K562 (cell line): Measurements from ENCODE around the gene TERB1. TPM values are rescaled to one million over a fixed set of nuclear protein-coding genes. Genes with fewer than 3 reads are reported as not detected.

Source experiments
- BCOR ChIP-seq: fragments of 450-650 bp; IDR thresholded peaks from 2 replicates; pipeline ENCODE4 v1.6.1; 2016
- DMBX1 ChIP-seq: fragments of 250-450 bp; sonication (Bioruptor Pico); IDR thresholded peaks from 2 replicates; pipeline ENCODE4 v1.8.0; 2022; ENCODE audit warnings: inconsistent platforms, mild to moderate bottlenecking, moderate library complexity, borderline replicate concordance
- DNMT1 ChIP-seq: fragments of 450-650 bp; IDR thresholded peaks from 2 replicates; pipeline ENCODE4 v1.6.1; 2016; ENCODE audit warnings: antibody characterized with exemption, mild to moderate bottlenecking
- EP300 ChIP-seq: IDR thresholded peaks from 2 replicates; pipeline ENCODE4 v1.6.1; 2012; ENCODE audit warnings: low read length, improper control_type of control experiment
- ESRRB ChIP-seq: fragments of 250-450 bp; sonication (Bioruptor Pico); IDR thresholded peaks from 2 replicates; pipeline ENCODE4 v1.5.0; 2020; ENCODE audit warnings: mild to moderate bottlenecking, moderate library complexity, borderline replicate concordance
- FOXA1 ChIP-seq: fragments of 450-650 bp; IDR thresholded peaks from 2 replicates; pipeline ENCODE4 v1.6.1; 2016; ENCODE audit warnings: mild to moderate bottlenecking, borderline replicate concordance
- HEY1 ChIP-seq: fragments of 250-450 bp; sonication (Bioruptor Pico); IDR thresholded peaks from 2 replicates; pipeline ENCODE4 v1.5.0; 2020; ENCODE audit warnings: mild to moderate bottlenecking, moderate library complexity, borderline replicate concordance
- KDM1A ChIP-seq, 2 experiments: fragments of 450-650 bp; IDR thresholded peaks; 2 replicates each; pipeline ENCODE4 v1.6.1; 2016; ENCODE audit warnings: mild to moderate bottlenecking in 2 of 2
- PPARD ChIP-seq: fragments of 250-450 bp; sonication (Bioruptor Pico); IDR thresholded peaks from 2 replicates; pipeline ENCODE4 v1.8.0; 2022; ENCODE audit warnings: inconsistent platforms, mild to moderate bottlenecking, moderate library complexity
- SNRNP70 ChIP-seq: fragments of 200-400 bp; formaldehyde crosslinking; optimal IDR thresholded peaks from 2 replicates; pipeline ENCODE3; 2017; ENCODE audit warnings: low read depth, low read length
- U2AF1 ChIP-seq: fragments of 200-400 bp; formaldehyde crosslinking; optimal IDR thresholded peaks from 2 replicates; pipeline ENCODE3; 2017; ENCODE audit warnings: mild to moderate bottlenecking, low read depth, low read length, moderate library complexity
- ZNF41 ChIP-seq: fragments of 250-450 bp; sonication (Bioruptor Pico); conservative IDR thresholded peaks from 2 replicates; pipeline ENCODE4 v1.4.0; 2020; ENCODE audit warnings: mild to moderate bottlenecking
- ZNF436 ChIP-seq: fragments of 250-450, 450-650 bp; sonication (Bioruptor Pico); formaldehyde crosslinking; IDR thresholded peaks from 2 replicates; pipeline ENCODE4 v1.7.0; 2020; ENCODE audit warnings: mild to moderate bottlenecking
- polyA plus RNA-seq, 8 experiments: library from polyadenylated mRNA; depleted of rRNA in 4 of 8; stranded (reverse) in 5 of 8; unstranded in 3 of 8; fragments of >200 nt; fragmentation: Nextera tagmentation in 2 of 8; fragmentation: Illumina TruSeq in 1 of 8; extraction: Ambion mirVana in 2 of 8; extraction: Trizol in 1 of 8; gene quantifications; 2 replicates each; pipeline versions ENCODE4 v1.2.1 to v1.2.3, GENCODE V29; 2011 to 2014; ENCODE audit warnings: inconsistent platforms in 1 of 8, missing spikeins in 1 of 8
- total RNA-seq, 7 experiments: library from RNA; depleted of rRNA in 6 of 7; stranded (reverse); fragments of >200 nt in 6 of 7; fragmentation: Illumina TruSeq in 2 of 7; extraction: Trizol in 2 of 7; gene quantifications; 2 replicates each; pipeline versions ENCODE4 v1.2.1 to v1.2.3, GENCODE V29; 2011 to 2021; ENCODE audit warnings: low replicate concordance in 1 of 7
- TF ChIP-seq, protein P1 (sequence below): fragments of 450-650 bp; formaldehyde crosslinking; IDR thresholded peaks from 2 replicates; pipeline ENCODE4 v1.4.0; 2020; ENCODE audit warnings: mild to moderate bottlenecking, moderate library complexity
- TF ChIP-seq, protein P2 (sequence below): IDR thresholded peaks from 3 replicates; pipeline ENCODE4 v1.6.1; 2011; ENCODE audit warnings: borderline replicate concordance, mild to moderate bottlenecking; ENCODE audit not compliant: insufficient read length, insufficient read depth

TERB1 gene
- total and polyA plus RNA-seq, 9 of the 15 experiments (the other 6 are each of a cell fraction or from before 2014, with no cell fraction given), result not detected

DNA sequence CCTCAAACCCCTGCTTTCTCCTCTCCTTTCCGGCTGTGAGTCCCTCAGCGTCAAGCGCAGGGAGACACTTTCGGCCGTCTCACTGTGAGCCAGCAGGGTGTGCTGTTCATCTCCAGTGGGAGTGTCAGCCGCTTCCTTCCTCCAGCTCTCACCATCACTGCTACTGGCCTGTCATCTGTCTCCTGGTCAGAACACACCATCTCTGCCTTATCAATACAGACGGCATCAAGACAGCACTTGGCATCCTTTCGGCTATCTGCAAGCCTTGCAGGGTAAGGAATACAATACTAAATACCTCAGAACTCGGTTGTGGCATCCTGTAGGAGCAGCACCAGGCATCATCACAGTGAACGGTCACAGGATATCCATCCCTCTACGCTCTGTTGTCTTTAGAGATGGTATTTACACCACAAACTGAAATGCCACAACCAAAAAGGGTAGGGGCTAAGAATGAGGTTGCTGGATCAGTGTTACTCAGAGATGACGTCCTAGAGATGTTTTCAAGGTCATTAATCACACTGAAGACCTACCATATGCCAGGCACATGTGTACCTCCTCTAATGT is 84.2 kb downstream of the TERB1 start (continued):
- TF ChIP-seq, protein P1, sequence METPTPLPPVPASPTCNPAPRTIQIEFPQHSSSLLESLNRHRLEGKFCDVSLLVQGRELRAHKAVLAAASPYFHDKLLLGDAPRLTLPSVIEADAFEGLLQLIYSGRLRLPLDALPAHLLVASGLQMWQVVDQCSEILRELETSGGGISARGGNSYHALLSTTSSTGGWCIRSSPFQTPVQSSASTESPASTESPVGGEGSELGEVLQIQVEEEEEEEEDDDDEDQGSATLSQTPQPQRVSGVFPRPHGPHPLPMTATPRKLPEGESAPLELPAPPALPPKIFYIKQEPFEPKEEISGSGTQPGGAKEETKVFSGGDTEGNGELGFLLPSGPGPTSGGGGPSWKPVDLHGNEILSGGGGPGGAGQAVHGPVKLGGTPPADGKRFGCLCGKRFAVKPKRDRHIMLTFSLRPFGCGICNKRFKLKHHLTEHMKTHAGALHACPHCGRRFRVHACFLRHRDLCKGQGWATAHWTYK (CRISPR knock-in tag), result no peak
- no peak for TF ChIP-seq ESRRB
- TF ChIP-seq PPARD (CRISPR knock-in tag), result no peak
- TF ChIP-seq HEY1 (CRISPR knock-in tag), result no peak
- TF ChIP-seq, protein P2, sequence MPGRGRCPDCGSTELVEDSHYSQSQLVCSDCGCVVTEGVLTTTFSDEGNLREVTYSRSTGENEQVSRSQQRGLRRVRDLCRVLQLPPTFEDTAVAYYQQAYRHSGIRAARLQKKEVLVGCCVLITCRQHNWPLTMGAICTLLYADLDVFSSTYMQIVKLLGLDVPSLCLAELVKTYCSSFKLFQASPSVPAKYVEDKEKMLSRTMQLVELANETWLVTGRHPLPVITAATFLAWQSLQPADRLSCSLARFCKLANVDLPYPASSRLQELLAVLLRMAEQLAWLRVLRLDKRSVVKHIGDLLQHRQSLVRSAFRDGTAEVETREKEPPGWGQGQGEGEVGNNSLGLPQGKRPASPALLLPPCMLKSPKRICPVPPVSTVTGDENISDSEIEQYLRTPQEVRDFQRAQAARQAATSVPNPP, result no peak
- no peak for TF ChIP-seq BCOR
- no peak for TF ChIP-seq ZNF41
- no peak for TF ChIP-seq ZNF436 (CRISPR knock-in tag)
- TF ChIP-seq KDM1A (IDR thresholded peaks at IDR 0.05), result 0 out of 4 replicates have a peak, but pooled peaks of 1 of the 2 experiments have one; percentile 30
- no peak for TF ChIP-seq EP300
- no peak for TF ChIP-seq SNRNP70
- TF ChIP-seq DMBX1 (CRISPR knock-in tag), result no peak
- no peak for TF ChIP-seq FOXA1
- no peak for TF ChIP-seq U2AF1
- TF ChIP-seq DNMT1, result no peak
